Measurements from ENCODE around the gene UHMK1.

The UHMK1 gene

GRCh38 chr1:162530988-162531319, 33.3 kb downstream of the UHMK1 start:
- no peak for DNase-seq

- no peak for DNase-seq
These were observed 37.9 kb downstream of the UHMK1 start for GRCh38 chr1:162535501-162535900.

- DNase-seq, result no peak
These were observed 38.9 kb downstream of the UHMK1 start for GRCh38 chr1:162536511-162536910.

- DNase-seq, result no peak
These were observed 39.6 kb downstream of the UHMK1 start for GRCh38 chr1:162537216-162537615.

- no peak for DNase-seq
These were observed 41.3 kb downstream of the UHMK1 start for GRCh38 chr1:162538815-162539431.

GRCh38 chr1:162541619-162542141, 44.1 kb downstream of the UHMK1 start:
- no peak for DNase-seq

GRCh38 chr1:162543228-162543627, 45.6 kb downstream of the UHMK1 start:
- no peak for DNase-seq

- no peak for DNase-seq
These were observed 50.6 kb downstream of the UHMK1 start for GRCh38 chr1:162548170-162548569.

GRCh38 chr1:162549001-162549400, 51.4 kb downstream of the UHMK1 start:
- no peak for DNase-seq

GRCh38 chr1:162550925-162551324, 53.3 kb downstream of the UHMK1 start:
- DNase-seq, result no peak

GRCh38 chr1:162551969-162552683, 54.5 kb downstream of the UHMK1 start:
- DNase-seq, result no peak

- DNase-seq, result no peak
These were observed 55.1 kb downstream of the UHMK1 start for GRCh38 chr1:162552684-162553252.

- DNase-seq, result no peak
These were observed 56.6 kb downstream of the UHMK1 start for GRCh38 chr1:162554258-162554657.

- no peak for DNase-seq
These were observed 59.9 kb downstream of the UHMK1 start for GRCh38 chr1:162557536-162557935.

- DNase-seq, result no peak
These were observed 62.9 kb downstream of the UHMK1 start for GRCh38 chr1:162560303-162561036.

- peak; percentile 79 for DNase-seq
These were observed 63.5 kb downstream of the UHMK1 start for GRCh38 chr1:162561037-162561615.

- DNase-seq, result no peak
These were observed 64.2 kb downstream of the UHMK1 start, which contains the start of gene UAP1 for GRCh38 chr1:162561616-162562469. Gene UAP1, plus strand, starts transcription at chr1:162561722. Its CDS starts 4,347 bp downstream, at chr1:162566069.

GRCh38 chr1:162562470-162562828, 64.8 kb downstream of the UHMK1 start:
- no peak for DNase-seq

GRCh38 chr1:162564762-162565218, 67.2 kb downstream of the UHMK1 start:
- no peak for DNase-seq

GRCh38 chr1:162565460-162565859, 67.8 kb downstream of the UHMK1 start:
- DNase-seq, result no peak

- DNase-seq, result no peak
These were observed 69.3 kb downstream of the UHMK1 start for GRCh38 chr1:162566870-162567269.

GRCh38 chr1:162568802-162569201, 71.2 kb downstream of the UHMK1 start:
- no peak for DNase-seq

Data from cortex of kidney (tissue), 1 donor.